Erythroblast (primary cell): ENCODE results near the gene IL21.

ENCODE experiments used
- GATA1 ChIP-seq: IDR thresholded peaks from 2 replicates; pipeline ENCODE4 v1.6.1; 2011; ENCODE audit warnings: low read depth, mild to moderate bottlenecking, control low read depth, low read length, moderate library complexity
- POLR2A ChIP-seq: IDR thresholded peaks from 2 replicates; pipeline ENCODE4 v1.6.1; 2011; ENCODE audit warnings: mild to moderate bottlenecking, low read length

DNA sequence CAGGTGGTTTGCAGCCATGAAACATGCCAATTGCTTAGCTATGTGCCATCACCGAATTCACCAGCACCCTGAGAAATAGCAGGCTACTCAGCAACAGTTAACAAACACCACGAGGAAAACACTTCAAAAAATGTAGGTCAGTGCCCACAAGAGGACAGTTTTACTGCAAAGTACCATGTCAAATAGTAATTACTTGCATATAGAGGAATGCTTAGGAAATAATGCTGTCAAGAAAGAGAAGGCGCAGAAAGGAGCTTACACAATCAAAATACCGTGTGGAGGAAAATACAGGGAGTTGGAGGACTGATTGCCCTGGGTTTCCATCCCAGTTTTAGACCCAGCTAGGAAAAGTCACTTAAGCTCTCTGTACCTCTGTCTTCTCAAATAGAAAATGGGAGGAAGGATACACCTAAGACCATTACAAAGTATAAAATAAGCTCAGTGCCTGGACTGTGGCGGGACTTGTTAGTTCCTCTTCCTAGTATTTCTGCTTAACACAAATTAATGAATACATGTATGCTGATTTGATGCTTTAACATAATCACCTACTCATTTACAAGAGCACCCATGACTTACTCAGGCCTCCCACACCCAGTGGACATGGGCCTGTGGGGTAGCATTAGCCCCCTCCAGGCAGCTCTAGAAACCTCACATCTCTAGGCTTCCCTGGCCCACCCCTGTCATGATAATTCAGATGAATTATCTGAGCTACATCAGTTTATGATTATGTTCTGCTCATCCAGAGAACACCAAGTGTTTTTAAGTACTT is 44.5 kb upstream of the IL21 start:
- TF ChIP-seq POLR2A, result no peak
- no peak for TF ChIP-seq GATA1
